BE2C (cell line): ENCODE results near the gene TBC1D5.

Experiments
- DNase-seq: peaks from one replicate; pipeline ENCODE4 v3.0.0-alpha.2; 2020
- H3K27me3 ChIP-seq: fragments of 250-450 bp; sonication (Bioruptor Pico); 2 replicates; pipeline ENCODE4 v1.5.1; 2020; ENCODE audit warnings: mild to moderate bottlenecking
- H3K36me3 ChIP-seq: fragments of 250-450 bp; sonication (Bioruptor Pico); 2 replicates; pipeline ENCODE4 v1.5.1; 2020; ENCODE audit warnings: mild to moderate bottlenecking
- H3K4me1 ChIP-seq: fragments of 250-450 bp; sonication (Bioruptor Pico); 2 replicates; pipeline ENCODE4 v1.5.1; 2020
- H3K4me3 ChIP-seq: 2 replicates; pipeline ENCODE4 v1.5.1; 2011; ENCODE audit warnings: low read depth, low read length
- H3K9me3 ChIP-seq: fragments of 250-450 bp; sonication (Bioruptor Pico); 2 replicates; pipeline ENCODE4 v1.5.1; 2020
- TF ChIP-seq, protein P1 (sequence below): IDR thresholded peaks from 2 replicates; pipeline ENCODE4 v1.5.1; 2012; ENCODE audit warnings: mild to moderate bottlenecking, low read depth, low read length

The TBC1D5 gene

DNA sequence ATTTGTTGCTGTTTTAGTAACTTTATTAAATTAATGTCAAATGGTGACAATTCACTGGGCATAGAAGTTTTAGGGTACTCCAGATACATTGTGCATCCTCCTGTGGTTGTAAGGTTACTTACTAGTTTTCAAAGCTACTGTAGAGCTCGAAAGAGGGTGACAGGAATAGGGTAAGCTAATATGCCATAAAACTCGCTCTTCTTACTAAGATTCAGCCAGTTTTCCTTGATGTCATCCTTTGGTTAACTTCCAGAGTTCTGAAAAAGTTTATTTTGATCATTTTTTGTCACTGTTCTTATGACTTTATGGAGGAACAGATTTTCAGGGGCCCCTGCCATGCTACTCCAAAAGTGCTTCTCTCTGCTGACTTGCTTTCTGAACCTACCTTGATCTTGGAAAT is 522.8 kb downstream of the TBC1D5 start:
- TF ChIP-seq, protein P1, sequence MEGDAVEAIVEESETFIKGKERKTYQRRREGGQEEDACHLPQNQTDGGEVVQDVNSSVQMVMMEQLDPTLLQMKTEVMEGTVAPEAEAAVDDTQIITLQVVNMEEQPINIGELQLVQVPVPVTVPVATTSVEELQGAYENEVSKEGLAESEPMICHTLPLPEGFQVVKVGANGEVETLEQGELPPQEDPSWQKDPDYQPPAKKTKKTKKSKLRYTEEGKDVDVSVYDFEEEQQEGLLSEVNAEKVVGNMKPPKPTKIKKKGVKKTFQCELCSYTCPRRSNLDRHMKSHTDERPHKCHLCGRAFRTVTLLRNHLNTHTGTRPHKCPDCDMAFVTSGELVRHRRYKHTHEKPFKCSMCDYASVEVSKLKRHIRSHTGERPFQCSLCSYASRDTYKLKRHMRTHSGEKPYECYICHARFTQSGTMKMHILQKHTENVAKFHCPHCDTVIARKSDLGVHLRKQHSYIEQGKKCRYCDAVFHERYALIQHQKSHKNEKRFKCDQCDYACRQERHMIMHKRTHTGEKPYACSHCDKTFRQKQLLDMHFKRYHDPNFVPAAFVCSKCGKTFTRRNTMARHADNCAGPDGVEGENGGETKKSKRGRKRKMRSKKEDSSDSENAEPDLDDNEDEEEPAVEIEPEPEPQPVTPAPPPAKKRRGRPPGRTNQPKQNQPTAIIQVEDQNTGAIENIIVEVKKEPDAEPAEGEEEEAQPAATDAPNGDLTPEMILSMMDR, result no peak
- H3K9me3 ChIP-seq, result no peaks in the 10 kb centered on the region
- no peak for DNase-seq

DNA sequence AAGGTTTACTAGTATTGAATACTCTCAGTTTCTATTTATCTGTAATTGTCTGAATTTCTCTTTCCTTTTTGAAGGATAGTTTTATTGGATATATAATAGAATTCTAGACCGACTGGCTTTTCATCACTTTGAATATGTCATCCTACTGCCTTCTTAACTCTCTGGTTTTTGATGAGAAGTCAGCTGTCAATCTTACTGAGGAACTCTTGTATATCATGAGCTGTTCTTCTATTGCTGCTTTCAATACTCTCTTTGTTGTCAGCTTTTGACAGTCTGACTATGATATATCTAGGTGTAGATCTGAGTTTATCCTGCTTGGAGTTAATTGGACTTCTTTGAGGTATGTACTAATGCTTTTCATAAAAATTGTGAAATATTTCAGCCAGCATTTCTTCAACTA is 523.8 kb downstream of the TBC1D5 start:
- no peak for DNase-seq
- Histone ChIP-seq H3K4me1 (no peaks in the 10 kb centered on the region), H3K36me3 (no peaks in the 10 kb centered on the region), H3K9me3 (no peaks in the 10 kb centered on the region), H3K27me3 (no peaks in the 10 kb centered on the region), H3K4me3 (no peak overlapping the region)
- TF ChIP-seq, protein P1, result no peak

More for the DNA sequence above, 522.8 kb downstream of the TBC1D5 start:
- no peaks in the 10 kb centered on the region for H3K36me3 ChIP-seq
- H3K4me3 ChIP-seq, result no peak overlapping the region
- H3K27me3 ChIP-seq, result no peaks in the 10 kb centered on the region
- no peaks in the 10 kb centered on the region for H3K4me1 ChIP-seq

- no peaks in the 10 kb centered on the region for H3K4me1 ChIP-seq
- no peak for DNase-seq
- H3K27me3 ChIP-seq, result no peaks in the 10 kb centered on the region
- no peaks in the 10 kb centered on the region for H3K36me3 ChIP-seq
- no peaks in the 10 kb centered on the region for H3K9me3 ChIP-seq
- TF ChIP-seq, protein P1, result no peak
- no peak overlapping the region for H3K4me3 ChIP-seq
These were observed 524.8 kb downstream of the TBC1D5 start for GRCh38 chr3:17217588-17217987.

DNA sequence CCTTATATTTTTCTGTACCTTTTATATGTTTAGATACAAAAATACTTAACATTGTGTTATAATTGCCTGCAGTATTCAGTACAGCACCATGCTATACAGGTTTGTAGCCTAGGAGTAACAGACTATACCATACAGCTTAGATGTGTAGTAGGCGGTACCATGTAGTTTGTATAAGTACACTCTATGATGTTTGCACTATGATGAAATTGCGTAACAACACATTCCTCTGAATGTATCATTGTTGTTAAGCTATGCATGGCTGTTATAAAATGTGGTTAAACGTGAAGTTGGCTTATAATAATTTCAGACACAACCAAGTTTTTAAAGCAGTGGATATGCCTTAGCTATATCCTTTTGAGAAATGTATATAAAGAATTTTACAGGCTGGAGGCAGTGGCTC is 529.3 kb downstream of the TBC1D5 start:
- DNase-seq, result no peak
- TF ChIP-seq, protein P1, result no peak
- H3K27me3 ChIP-seq, result no peaks in the 10 kb centered on the region
- H3K36me3 ChIP-seq, result no peaks in the 10 kb centered on the region
- no peaks in the 10 kb centered on the region for H3K9me3 ChIP-seq
- H3K4me1 ChIP-seq, result no peaks in the 10 kb centered on the region
- no peak overlapping the region for H3K4me3 ChIP-seq

DNA sequence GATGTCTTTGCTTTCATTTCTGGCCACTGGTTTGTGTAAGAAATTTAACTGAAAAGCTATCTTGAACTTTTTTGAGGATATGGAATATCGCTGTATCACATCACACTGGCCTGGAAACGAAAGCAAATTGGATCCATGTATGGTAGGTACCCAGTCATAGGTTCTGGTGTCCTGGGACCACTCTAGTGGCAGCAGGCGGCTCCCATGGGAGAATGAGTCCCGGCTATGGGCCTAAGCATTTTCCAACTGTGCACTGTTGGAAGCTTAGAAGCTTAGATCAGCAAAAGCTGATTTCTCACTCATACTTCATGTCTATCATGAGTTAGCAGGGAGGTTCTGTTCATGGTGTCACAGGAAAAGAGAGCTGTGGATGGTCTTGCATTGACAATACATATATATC is 534.5 kb downstream of the TBC1D5 start:
- H3K36me3 ChIP-seq, result no peaks in the 10 kb centered on the region
- TF ChIP-seq, protein P1, result no peak
- no peaks in the 10 kb centered on the region for H3K4me1 ChIP-seq
- H3K4me3 ChIP-seq, result no peak overlapping the region
- DNase-seq, result no peak
- no peaks in the 10 kb centered on the region for H3K27me3 ChIP-seq
- H3K9me3 ChIP-seq, result no peaks in the 10 kb centered on the region

DNA sequence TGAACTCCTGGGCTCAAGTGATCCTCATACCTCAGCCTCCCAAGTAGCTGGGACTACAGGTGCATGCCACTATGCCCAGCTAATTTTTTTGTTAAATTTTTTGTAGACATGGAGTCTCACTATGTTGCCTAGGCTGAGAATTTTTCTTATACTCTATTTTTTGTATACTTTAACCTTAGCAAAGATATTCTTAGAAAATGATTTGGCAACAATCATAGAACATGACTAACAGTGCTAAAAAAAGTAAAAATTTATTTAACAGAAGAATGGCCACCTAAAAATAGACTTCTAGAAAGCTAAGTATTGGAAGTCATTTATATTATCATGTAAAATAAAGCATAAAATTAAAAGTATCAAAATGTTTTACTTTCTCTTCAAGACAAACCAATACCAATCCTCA is 535.4 kb downstream of the TBC1D5 start:
- Histone ChIP-seq H3K4me1 (no peaks in the 10 kb centered on the region), H3K4me3 (no peak overlapping the region), H3K27me3 (no peaks in the 10 kb centered on the region), H3K36me3 (no peaks in the 10 kb centered on the region), H3K9me3 (no peaks in the 10 kb centered on the region)
- TF ChIP-seq, protein P1, result no peak
- no peak for DNase-seq
